GM12873 (cell line): ENCODE data around the gene FANCD2OS.

Experiments
- CTCF ChIP-seq: IDR thresholded peaks from 2 replicates; pipeline ENCODE4 v1.5.1; 2012; ENCODE audit warnings: low read depth, mild to moderate bottlenecking, moderate library complexity, low read length, control low read depth; ENCODE audit not compliant: insufficient read depth; ENCODE audit errors: missing control alignments

The FANCD2OS gene

DNA sequence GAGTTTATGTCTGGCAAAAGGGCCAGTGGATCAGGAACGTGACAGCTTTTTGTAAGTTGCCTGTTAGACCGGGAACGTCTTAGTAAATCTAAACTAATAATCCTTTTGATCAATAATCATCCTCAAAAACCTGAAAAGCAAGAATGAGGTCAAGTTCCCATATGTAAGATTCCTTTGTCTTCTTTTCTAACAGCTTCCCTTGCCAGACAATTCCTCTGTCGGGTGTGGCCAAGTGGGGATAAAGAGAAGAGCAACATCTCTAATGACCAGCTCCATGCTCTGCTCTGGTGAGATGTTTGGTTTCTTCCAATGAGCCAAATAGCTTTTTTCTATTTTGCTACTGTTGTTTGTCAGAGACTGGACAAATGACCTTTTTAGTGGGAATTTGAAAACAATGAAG is 19.8 kb downstream of the FANCD2OS start:
- TF ChIP-seq CTCF: no peak

DNA sequence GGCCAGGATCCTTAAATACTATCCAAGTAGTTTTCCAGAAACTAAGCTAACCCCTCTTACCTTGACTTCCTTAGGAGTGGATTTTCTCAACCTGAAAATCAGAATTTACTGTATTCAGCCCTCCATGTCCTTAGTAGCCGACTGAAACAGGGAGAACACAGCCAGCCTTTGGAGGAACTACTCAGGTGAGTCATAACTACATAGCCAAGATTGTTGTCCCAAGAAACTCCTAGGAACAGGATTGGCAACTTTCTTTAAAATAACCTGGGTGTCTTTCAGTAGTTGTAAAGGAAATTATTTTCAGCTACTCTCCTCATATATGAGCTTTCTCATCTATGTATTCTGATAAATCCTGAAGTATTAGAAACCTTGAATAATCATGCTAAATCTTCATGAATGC is 22.3 kb downstream of the FANCD2OS start:
- no peak for TF ChIP-seq CTCF

GRCh38 chr3:10081871-10082270 is 26.2 kb downstream of the FANCD2OS start:
- TF ChIP-seq CTCF: no peak

DNA sequence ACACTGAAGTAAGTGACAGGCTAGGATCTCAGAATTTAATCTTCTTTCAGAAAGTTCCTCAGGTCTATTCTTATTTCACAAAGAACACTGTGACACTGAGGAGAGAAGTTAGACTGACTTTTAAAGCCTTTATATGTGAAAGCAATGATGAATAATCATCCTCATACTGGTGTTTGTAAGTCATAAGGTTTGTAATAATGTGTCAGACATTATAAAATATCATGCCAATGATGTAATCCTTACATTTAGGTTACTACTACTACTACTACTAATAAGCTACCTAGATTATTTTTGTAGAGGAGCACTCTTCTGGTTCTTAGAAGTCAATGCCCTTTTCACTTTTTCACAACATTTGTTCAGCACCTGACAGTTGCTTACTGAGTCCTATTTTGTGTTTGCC is 33.4 kb downstream of the FANCD2OS start:
- TF ChIP-seq CTCF: no peak

DNA sequence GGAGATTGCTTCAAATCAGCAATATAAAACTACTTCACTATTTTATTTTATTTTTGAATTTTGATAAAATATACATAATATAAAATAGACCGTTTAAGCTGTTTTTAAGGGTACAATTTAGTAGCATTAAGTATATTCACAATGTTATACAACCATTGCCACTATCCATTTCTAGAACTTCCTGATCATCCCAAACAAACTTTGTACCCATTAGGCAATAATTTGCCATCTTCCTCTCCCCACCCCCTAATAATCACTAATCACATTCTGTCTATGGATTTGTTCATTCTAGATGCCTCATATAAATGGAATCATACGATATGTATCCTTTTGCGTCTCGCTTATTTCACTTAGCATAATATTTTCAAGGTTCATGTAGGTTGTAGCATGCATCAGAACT is 53.0 kb downstream of the FANCD2OS start:
- no peak for TF ChIP-seq CTCF
